Measurements from ENCODE around the gene BEX3.
"Not testable (repeated sequence)": the region's sequence is repeated elsewhere in the genome, so short reads cannot be mapped to it uniquely, and the experiment has no call there.

BEX3 gene

GRCh38 chrX:103376118-103376978, at the start of gene BEX3:
TSS of gene BEX3 (plus strand) at chrX:103376538. CDS start at chrX:103377522, 984 bp downstream.
- no peak for DNase-seq

GRCh38 chrX:103329991-103330390, 46.3 kb upstream of the BEX3 start, which contains the start of gene TCEAL7:
TSS of gene TCEAL7 (plus strand) at chrX:103330239. CDS start at chrX:103331404, 1,165 bp downstream.
- DNase-seq, result no peak

GRCh38 chrX:103330681-103331288, 45.6 kb upstream of the BEX3 start:
- DNase-seq, result no peak

GRCh38 chrX:103338663-103339062, 37.7 kb upstream of the BEX3 start:
- DNase-seq, result no peak

- no peak for DNase-seq
These were observed 33.2 kb upstream of the BEX3 start for GRCh38 chrX:103343105-103343504.

GRCh38 chrX:103344606-103345005, 31.7 kb upstream of the BEX3 start:
- DNase-seq, result no peak

GRCh38 chrX:103347682-103348397, 28.5 kb upstream of the BEX3 start:
- no peak for DNase-seq

- DNase-seq, result peak; percentile 11
These were observed 20.1 kb upstream of the BEX3 start, which contains the start of gene TCEAL9 for GRCh38 chrX:103356130-103356798. TSS of gene TCEAL9 (plus strand) at chrX:103356506. CDS start at chrX:103357685, 1,179 bp downstream.

GRCh38 chrX:103356858-103357257, 19.5 kb upstream of the BEX3 start:
- DNase-seq, result no peak

- DNase-seq, result no peak
These were observed 18.5 kb upstream of the BEX3 start for GRCh38 chrX:103357871-103358270.

GRCh38 chrX:103359605-103360004, 16.7 kb upstream of the BEX3 start:
- DNase-seq, result not testable (repeated sequence)

GRCh38 chrX:103360092-103360491, 16.2 kb upstream of the BEX3 start:
- DNase-seq, result no peak

GRCh38 chrX:103360916-103361315, 15.4 kb upstream of the BEX3 start:
- DNase-seq, result no peak

- no peak for DNase-seq
These were observed 14.5 kb upstream of the BEX3 start for GRCh38 chrX:103361798-103362197.

GRCh38 chrX:103362474-103362873, 13.9 kb upstream of the BEX3 start:
- DNase-seq, result no peak

- DNase-seq, result no peak
These were observed 13.3 kb upstream of the BEX3 start for GRCh38 chrX:103363046-103363445.

GRCh38 chrX:103367502-103367901, 8.8 kb upstream of the BEX3 start:
- no peak for DNase-seq

- DNase-seq, result no peak
These were observed 6.9 kb upstream of the BEX3 start for GRCh38 chrX:103369479-103369878.

- DNase-seq, result no peak
These were observed 3.5 kb upstream of the BEX3 start for GRCh38 chrX:103372886-103373285.

GRCh38 chrX:103373581-103373980, 2.8 kb upstream of the BEX3 start:
- no peak for DNase-seq

GRCh38 chrX:103376979-103377324, 614 bp downstream of the BEX3 start:
- no peak for DNase-seq

GRCh38 chrX:103378990-103379389, 2.7 kb downstream of the BEX3 start:
- no peak for DNase-seq

GRCh38 chrX:103382877-103383276, 6.5 kb downstream of the BEX3 start:
- no peak for DNase-seq

Data from DMS153 (cell line).